ENCODE data around the gene SPRYD7.

SPRYD7 gene

DNA sequence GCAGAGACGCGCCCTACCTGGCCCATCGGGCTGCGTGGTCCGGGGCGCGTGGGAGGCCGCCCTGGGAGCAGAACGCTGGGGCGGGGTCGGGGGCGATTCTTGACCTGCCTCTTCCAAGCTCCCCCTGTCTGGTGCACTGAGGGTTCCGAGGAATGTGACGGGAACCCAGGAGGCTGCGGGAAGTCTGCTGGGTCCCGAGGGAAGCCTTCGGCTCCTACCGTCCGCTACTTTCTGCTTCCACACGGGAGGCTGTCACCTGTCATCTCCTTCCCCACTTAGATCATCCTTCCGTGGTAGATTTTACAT lies 781 bp upstream of the SPRYD7 start:
- Histone ChIP-seq H3K27me3 (ENCODE audit: insufficient read depth, low read depth) (no peaks in the 10 kb centered on the region), H4K20me1 (ENCODE audit: insufficient read depth) (no peaks in the 10 kb centered on the region), H3K4me1 (ENCODE audit: low read depth, poor library complexity, severe bottlenecking) (peaks cover 8% of the 10 kb centered on the region), H3K27ac (no peak overlapping the region), H3K4me2 (peak overlapping the region; percentile 50; the same call in 1 of the 2 replicates), H3K4me3 (IDR thresholded peaks at IDR 0.05; ENCODE audit: insufficient read depth, low read depth, low read length) (no peak overlapping the region), H2AFZ (ENCODE audit: low read depth) (peak overlapping the region; percentile 63; the same call in 1 of the 2 replicates), H3K79me2 (ENCODE audit: insufficient read depth, low read depth) (no peaks in the 10 kb centered on the region), H3K36me3 (ENCODE audit: insufficient read depth) (no peaks in the 10 kb centered on the region), H3K9ac (no peak overlapping the region; the same call in 1 of the 2 replicates)
- TF ChIP-seq, protein P1, sequence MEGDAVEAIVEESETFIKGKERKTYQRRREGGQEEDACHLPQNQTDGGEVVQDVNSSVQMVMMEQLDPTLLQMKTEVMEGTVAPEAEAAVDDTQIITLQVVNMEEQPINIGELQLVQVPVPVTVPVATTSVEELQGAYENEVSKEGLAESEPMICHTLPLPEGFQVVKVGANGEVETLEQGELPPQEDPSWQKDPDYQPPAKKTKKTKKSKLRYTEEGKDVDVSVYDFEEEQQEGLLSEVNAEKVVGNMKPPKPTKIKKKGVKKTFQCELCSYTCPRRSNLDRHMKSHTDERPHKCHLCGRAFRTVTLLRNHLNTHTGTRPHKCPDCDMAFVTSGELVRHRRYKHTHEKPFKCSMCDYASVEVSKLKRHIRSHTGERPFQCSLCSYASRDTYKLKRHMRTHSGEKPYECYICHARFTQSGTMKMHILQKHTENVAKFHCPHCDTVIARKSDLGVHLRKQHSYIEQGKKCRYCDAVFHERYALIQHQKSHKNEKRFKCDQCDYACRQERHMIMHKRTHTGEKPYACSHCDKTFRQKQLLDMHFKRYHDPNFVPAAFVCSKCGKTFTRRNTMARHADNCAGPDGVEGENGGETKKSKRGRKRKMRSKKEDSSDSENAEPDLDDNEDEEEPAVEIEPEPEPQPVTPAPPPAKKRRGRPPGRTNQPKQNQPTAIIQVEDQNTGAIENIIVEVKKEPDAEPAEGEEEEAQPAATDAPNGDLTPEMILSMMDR (conservative IDR thresholded peaks at IDR 0.05; ENCODE audit: low read depth, low read length), result no peak

DNA sequence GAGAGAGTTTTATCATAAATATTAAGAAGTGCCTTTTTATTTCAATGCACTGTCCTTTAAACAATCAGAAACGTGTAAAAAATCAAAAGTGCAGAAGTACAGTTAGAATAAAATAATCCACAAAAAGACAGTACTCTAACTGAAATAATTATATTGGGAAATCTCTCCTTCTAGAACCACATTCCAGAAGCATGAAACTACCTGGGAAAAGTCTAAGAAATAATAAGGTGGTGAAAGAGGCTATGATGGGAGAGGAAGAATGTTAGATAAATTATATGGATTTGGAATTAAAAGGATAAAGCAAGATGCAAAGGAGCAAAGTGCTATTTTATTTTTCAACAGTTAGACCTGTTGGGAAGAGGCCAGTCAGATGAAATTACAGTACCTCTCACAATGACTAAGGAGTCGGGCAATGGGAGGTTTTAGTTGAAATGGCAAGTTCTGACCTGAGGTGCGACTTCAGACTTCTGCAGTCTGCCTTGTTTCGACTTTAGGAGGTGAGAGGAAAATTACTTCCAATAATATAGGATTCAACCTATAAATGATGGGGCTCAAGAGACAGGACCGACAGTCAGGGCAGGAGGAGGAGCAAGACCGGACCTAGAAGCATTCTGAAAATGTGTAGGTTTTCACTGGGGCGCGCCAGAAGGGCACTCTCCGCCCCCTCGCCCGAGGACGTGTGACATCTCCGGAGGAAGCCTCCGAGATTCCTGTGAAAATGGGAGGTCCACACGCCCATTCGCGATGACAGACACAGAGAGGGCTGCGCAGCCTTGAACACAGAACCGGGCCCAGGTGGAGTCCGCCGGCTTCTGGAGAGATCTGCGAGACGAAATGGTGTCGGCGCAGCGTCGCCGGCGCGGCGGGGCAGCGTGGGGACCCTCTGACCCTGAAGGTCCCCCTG lies 717 bp downstream of the SPRYD7 start:
- Histone ChIP-seq H3K36me3 (ENCODE audit: insufficient read depth) (no peaks in the 10 kb centered on the region), H2AFZ (ENCODE audit: low read depth) (peak overlapping the region; percentile 64), H3K79me2 (ENCODE audit: insufficient read depth, low read depth) (no peaks in the 10 kb centered on the region), H3K27me3 (ENCODE audit: insufficient read depth, low read depth) (no peaks in the 10 kb centered on the region), H3K4me1 (ENCODE audit: low read depth, poor library complexity, severe bottlenecking) (peaks cover 8% of the 10 kb centered on the region), H3K4me2 (peak overlapping the region; percentile 60), H3K27ac (no peak overlapping the region), H3K4me3 (IDR thresholded peaks at IDR 0.05; ENCODE audit: insufficient read depth, low read depth, low read length) (no peak overlapping the region), H4K20me1 (ENCODE audit: insufficient read depth) (no peaks in the 10 kb centered on the region), H3K9ac (peak overlapping the region; percentile 51; the same call in 1 of the 2 replicates)
- TF ChIP-seq, protein P1 (conservative IDR thresholded peaks at IDR 0.05; ENCODE audit: low read depth, low read length), result no peak

DNA sequence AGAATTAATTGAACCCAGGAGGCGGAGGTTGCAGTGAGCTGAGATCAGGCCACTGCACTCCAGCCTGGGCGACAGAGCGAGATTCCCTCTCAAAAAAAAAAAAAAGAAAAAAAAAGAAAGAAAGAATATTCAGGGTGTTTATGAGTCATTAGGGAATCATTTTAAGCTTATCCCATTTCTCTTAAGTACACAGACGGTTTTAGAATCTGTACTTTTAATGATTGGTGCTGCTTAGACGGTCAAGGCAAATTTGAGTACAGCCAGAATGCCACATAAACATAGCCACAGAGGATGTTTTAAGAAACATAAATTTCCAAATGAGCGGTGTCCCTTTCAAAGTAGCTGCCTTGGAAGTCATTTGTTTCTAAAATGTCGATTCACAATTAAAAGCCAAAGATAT lies 2.6 kb downstream of the SPRYD7 start:
- H3K4me1 ChIP-seq (ENCODE audit: low read depth, poor library complexity, severe bottlenecking), result peaks cover 8% of the 10 kb centered on the region
- TF ChIP-seq, protein P1 (conservative IDR thresholded peaks at IDR 0.05; ENCODE audit: low read depth, low read length), result no peak
- H3K27me3 ChIP-seq (ENCODE audit: insufficient read depth, low read depth), result no peaks in the 10 kb centered on the region
- H3K79me2 ChIP-seq (ENCODE audit: insufficient read depth, low read depth), result no peaks in the 10 kb centered on the region
- no peak overlapping the region for H3K4me2 ChIP-seq
- H2AFZ ChIP-seq (ENCODE audit: low read depth), result no peak overlapping the region
- H3K27ac ChIP-seq, result no peak overlapping the region
- H3K9ac ChIP-seq, result no peak overlapping the region
- no peaks in the 10 kb centered on the region for H4K20me1 ChIP-seq (ENCODE audit: insufficient read depth)
- no peaks in the 10 kb centered on the region for H3K36me3 ChIP-seq (ENCODE audit: insufficient read depth)
- H3K4me3 ChIP-seq (IDR thresholded peaks at IDR 0.05; ENCODE audit: insufficient read depth, low read depth, low read length), result no peak overlapping the region

DNA sequence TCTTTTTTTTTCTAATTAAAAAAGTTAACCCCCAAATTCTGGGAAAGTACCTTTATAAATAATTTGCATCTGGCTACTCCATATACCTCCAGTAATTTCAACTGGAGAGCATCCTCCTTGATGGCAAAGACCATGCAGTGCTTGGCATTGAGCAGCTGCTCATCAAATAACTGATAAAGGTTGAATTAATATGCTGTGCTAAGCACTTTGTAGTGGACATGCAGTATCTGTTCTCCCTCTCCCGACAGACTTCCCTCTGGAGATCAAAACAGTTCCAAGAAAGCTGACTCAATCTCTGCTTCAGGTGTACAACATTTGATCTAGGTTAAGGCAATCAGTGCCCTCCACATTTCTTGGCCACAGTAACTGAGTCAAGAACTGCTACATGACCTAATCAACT lies 3.3 kb downstream of the SPRYD7 start:
- Histone ChIP-seq H3K4me1 (ENCODE audit: low read depth, poor library complexity, severe bottlenecking) (peaks cover 8% of the 10 kb centered on the region), H3K4me3 (IDR thresholded peaks at IDR 0.05; ENCODE audit: insufficient read depth, low read depth, low read length) (no peak overlapping the region), H3K36me3 (ENCODE audit: insufficient read depth) (no peaks in the 10 kb centered on the region), H3K79me2 (ENCODE audit: insufficient read depth, low read depth) (no peaks in the 10 kb centered on the region), H3K27ac (no peak overlapping the region), H3K9ac (no peak overlapping the region), H4K20me1 (ENCODE audit: insufficient read depth) (no peaks in the 10 kb centered on the region), H3K4me2 (no peak overlapping the region), H2AFZ (ENCODE audit: low read depth) (no peak overlapping the region), H3K27me3 (ENCODE audit: insufficient read depth, low read depth) (no peaks in the 10 kb centered on the region)
- TF ChIP-seq, protein P1 (conservative IDR thresholded peaks at IDR 0.05; ENCODE audit: low read depth, low read length), result no peak

Measured in KMS-11 (cell line).